Right cardiac atrium (tissue), 5 donors: ENCODE measurements around the gene OPTC. TPM values are rescaled to one million over a fixed set of nuclear protein-coding genes. Genes with fewer than 3 reads are reported as not detected.

Experiments
- ATAC-seq, 2 donors: fragments of 200-7000 bp; cut with Tn5 transposase; one replicate each; pipeline versions ENCODE4 v1.8.0 to v1.9.1; 2020; ENCODE audit warnings: moderate library complexity in 2 of 2, mild to moderate bottlenecking in 1 of 2
- DNase-seq, 3 donors: peaks; one replicate each; pipeline ENCODE4 v3.0.0-alpha.2; 2020
- H3K27ac ChIP-seq: one replicate; pipeline ENCODE4 v1.5.1; 2013; ENCODE audit warnings: mild to moderate bottlenecking, low read length, control low read depth, moderate library complexity
- H3K27me3 ChIP-seq: one replicate; pipeline ENCODE4 v1.6.1; 2013; ENCODE audit not compliant: control insufficient read depth, insufficient read depth
- H3K4me1 ChIP-seq: one replicate; pipeline ENCODE4 v1.6.1; 2013; ENCODE audit warnings: low read length; ENCODE audit not compliant: control insufficient read depth, insufficient read depth
- H3K4me3 ChIP-seq: one replicate; pipeline ENCODE4 v1.5.1; 2013; ENCODE audit warnings: low read length, control low read depth
- H3K9me3 ChIP-seq: one replicate; pipeline ENCODE4 v1.6.1; 2013; ENCODE audit warnings: low read length; ENCODE audit not compliant: control insufficient read depth
- whole genome bisulfite sequencing: extraction: QIAGEN DNeasy Blood & Tissue Kit; methylation state at CpG from one replicate; pipeline ENCODE4 v1.1.7; 2013; 5-methylcytosine and 5-hydroxymethylcytosine counted together
- intact Hi-C, 4 donors: fragments of 100-400 bp; cut with DNase I; formaldehyde crosslinking; loops; one replicate each; pipeline versions ENCODE4 v1.11.0 to v1.14.0; 2022 to 2023
- polyA plus RNA-seq: library from polyadenylated mRNA; stranded (reverse); fragments of 200-250 nt; gene quantifications from one replicate; pipeline ENCODE4 v1.2.3, GENCODE V29; 2013
- total RNA-seq, 4 donors: library from RNA; stranded (reverse); fragmentation: NEBNext Ultra II Directional; extraction: Animal tissue kit (Norgen Biotek cat#: 25700); gene quantifications; one replicate each; pipeline ENCODE4 v1.2.1, GENCODE V29; 2021
- donor health status: healthy with polysubstance abuse.
- donor health status: DM: no; HTN: yes; CAD: no.
- donor health status: DM: no; HTN: no; CAD: no.
- donor health status: DM: no; HTN: yes; CAD: no; lungs with severe emphysema.
- donor health status: DM: yes; HTN: yes; CAD: no.

The OPTC gene
- total and polyA plus RNA-seq, 5 donors: not detected

DNA sequence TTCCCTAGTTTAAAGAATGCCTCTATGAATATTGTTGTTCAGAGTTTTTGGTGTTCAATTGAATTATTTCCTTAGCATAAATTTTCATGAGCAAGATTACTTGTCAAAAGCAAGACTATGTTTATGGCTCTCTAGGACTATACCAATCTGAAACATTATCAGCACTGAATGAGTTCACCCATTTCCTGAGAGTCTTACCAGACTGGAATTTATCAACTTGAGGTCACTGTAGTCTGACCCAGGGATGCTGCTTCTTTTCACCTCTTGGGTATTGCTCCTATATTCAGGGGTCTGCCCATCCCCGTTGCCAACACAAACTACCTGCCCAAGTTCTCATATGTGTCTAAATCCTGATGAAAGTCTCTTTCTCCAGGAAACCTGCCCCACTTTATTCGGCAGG lies 42.6 kb downstream of the OPTC start:
- Histone ChIP-seq H3K27ac (no peak overlapping the region), H3K4me1 (peaks cover 5% of the 10 kb centered on the region), H3K4me3 (no peak overlapping the region), H3K27me3 (no peaks in the 10 kb centered on the region), H3K9me3 (no peaks in the 10 kb centered on the region)
- no peak for DNase-seq
- ATAC-seq: no peak
- intact Hi-C loops: no loop called here
- WGBS: 86% methylated on average over 2 of the region's 2 CpGs

GRCh38 chr1:203536980-203537455 lies 43.1 kb downstream of the OPTC start:
- H3K27me3 ChIP-seq: no peaks in the 10 kb centered on the region
- H3K27ac ChIP-seq: no peak overlapping the region
- H3K4me3 ChIP-seq: no peak overlapping the region
- ATAC-seq (peak in 1 of 2 donors; percentile 43), DNase-seq (no peak)
- 79% methylated on average over 3 of the region's 3 CpGs for WGBS
- no peaks in the 10 kb centered on the region for H3K9me3 ChIP-seq
- H3K4me1 ChIP-seq: peaks cover 5% of the 10 kb centered on the region
- intact Hi-C loops: no loop called here

- ATAC-seq (peak; percentile 63 to 70), DNase-seq (peak in 1 of 3 donors; percentile 38)
- Histone ChIP-seq H3K4me1 (peaks cover 5% of the 10 kb centered on the region), H3K9me3 (no peaks in the 10 kb centered on the region), H3K27ac (no peak overlapping the region), H3K4me3 (no peak overlapping the region), H3K27me3 (no peaks in the 10 kb centered on the region)
- intact Hi-C loops: no loop called here
- WGBS: 65% methylated on average over 5 of the region's 5 CpGs
These were observed 44.0 kb downstream of the OPTC start for GRCh38 chr1:203537806-203538464.

- 33% methylated on average over 1 of the region's 1 CpG for whole genome bisulfite sequencing
- Histone ChIP-seq H3K9me3 (no peaks in the 10 kb centered on the region), H3K27me3 (no peaks in the 10 kb centered on the region), H3K4me1 (peaks cover 5% of the 10 kb centered on the region), H3K4me3 (no peak overlapping the region), H3K27ac (no peak overlapping the region)
- DNase-seq (no peak), ATAC-seq (no peak)
- intact Hi-C loops: no loop called here
These were observed 44.8 kb downstream of the OPTC start for GRCh38 chr1:203538726-203539125.

- H3K27ac ChIP-seq: no peak overlapping the region
- DNase-seq: no peak
- WGBS: 94% methylated on average over 5 of the region's 5 CpGs
- H3K27me3 ChIP-seq: no peaks in the 10 kb centered on the region
- intact Hi-C loops: no loop called here
- H3K4me1 ChIP-seq: peaks cover 5% of the 10 kb centered on the region
- H3K4me3 ChIP-seq: no peak overlapping the region
- no peaks in the 10 kb centered on the region for H3K9me3 ChIP-seq
- no peak for ATAC-seq
These were observed 46.0 kb downstream of the OPTC start for GRCh38 chr1:203539831-203540546.

- ATAC-seq: no peak
These were observed 50.5 kb downstream of the OPTC start for GRCh38 chr1:203544485-203544884.

DNA sequence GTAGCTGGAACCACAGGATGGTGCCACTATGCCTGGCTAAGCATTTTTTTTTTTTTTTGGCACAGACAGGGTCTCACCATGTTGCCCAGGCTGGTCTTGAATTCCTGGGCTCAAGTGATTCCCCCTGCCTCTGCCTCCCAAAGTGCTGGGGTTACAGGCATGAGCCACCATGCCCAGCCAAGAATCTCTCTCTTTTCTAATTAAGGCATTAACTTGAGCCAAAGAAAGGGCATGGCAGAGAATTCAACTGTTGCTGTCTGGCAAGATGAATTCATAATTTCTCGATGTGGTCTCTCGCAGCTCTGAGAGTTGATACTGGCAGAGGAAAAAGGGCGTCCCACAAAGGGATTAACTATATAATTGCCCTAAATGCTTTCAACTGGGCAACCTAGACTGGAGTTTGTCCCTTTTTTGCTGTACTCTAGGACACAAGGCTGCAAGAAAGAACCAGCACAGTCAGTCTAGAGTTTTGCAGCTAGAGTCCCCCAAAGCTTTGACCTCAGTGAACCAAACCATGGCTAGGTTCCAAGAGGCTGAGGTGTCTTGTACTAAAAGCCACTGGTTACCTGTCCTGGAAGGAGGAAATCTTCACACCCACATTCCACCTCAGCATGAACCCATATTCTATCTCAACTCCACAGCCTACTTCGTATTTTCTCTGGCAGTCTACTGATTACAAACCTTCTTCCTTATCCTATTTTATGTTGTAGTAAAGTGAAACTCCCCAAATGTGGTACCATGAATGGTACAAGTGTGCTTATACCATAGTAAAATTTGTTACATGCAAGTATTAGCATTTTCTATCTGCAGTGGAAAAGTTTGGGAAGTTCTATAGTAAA lies 51.2 kb downstream of the OPTC start:
- H3K4me3 ChIP-seq: no peak overlapping the region
- 48% methylated on average over 4 of the region's 4 CpGs for WGBS
- H3K27ac ChIP-seq: no peak overlapping the region
- DNase-seq: no peak
- no peaks in the 10 kb centered on the region for H3K9me3 ChIP-seq
- intact Hi-C loops: no loop called here
- ATAC-seq: no peak
- no peaks in the 10 kb centered on the region for H3K4me1 ChIP-seq
- no peaks in the 10 kb centered on the region for H3K27me3 ChIP-seq

More at GRCh38 chr1:203544485-203544884, 50.5 kb downstream of the OPTC start:
- Histone ChIP-seq H3K4me3 (no peak overlapping the region), H3K27ac (no peak overlapping the region), H3K27me3 (no peaks in the 10 kb centered on the region), H3K4me1 (no peaks in the 10 kb centered on the region), H3K9me3 (no peaks in the 10 kb centered on the region)
- DNase-seq: no peak
- intact Hi-C loops: no loop called here
- WGBS: 66% methylated on average over 3 of the region's 3 CpGs

- 98% methylated on average over 1 of the region's 1 CpG for WGBS
- H3K4me3 ChIP-seq: no peak overlapping the region
- ATAC-seq (no peak), DNase-seq (no peak)
- no peaks in the 10 kb centered on the region for H3K27me3 ChIP-seq
- intact Hi-C loops: no loop called here
- no peak overlapping the region for H3K27ac ChIP-seq
- no peaks in the 10 kb centered on the region for H3K4me1 ChIP-seq
- H3K9me3 ChIP-seq: no peaks in the 10 kb centered on the region
These were observed 52.3 kb downstream of the OPTC start for GRCh38 chr1:203546274-203546673.

DNA sequence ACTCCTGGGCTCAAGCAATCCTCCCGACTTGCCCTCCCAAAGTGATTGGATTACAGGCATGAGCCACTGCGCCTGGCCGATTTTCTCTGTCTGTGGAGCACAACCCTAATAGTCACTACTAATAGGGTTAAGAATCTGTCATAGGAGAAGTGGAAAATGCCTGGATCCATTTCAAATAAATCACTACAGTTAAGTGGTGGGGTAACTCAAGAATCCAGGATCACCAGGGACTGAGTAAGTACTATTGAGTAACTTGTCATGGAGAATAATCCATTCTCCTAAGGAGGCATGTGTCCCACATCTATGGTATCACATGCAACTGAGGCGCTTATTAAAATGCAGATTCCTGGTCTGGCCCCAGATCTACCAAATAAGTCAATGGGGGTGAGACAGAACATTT lies 53.2 kb downstream of the OPTC start:
- H3K9me3 ChIP-seq: no peaks in the 10 kb centered on the region
- no peaks in the 10 kb centered on the region for H3K4me1 ChIP-seq
- intact Hi-C loops: no loop called here
- no peak for DNase-seq
- H3K4me3 ChIP-seq: no peak overlapping the region
- no peak overlapping the region for H3K27ac ChIP-seq
- no peak for ATAC-seq
- WGBS: 95% methylated on average over 4 of the region's 4 CpGs
- no peaks in the 10 kb centered on the region for H3K27me3 ChIP-seq

DNA sequence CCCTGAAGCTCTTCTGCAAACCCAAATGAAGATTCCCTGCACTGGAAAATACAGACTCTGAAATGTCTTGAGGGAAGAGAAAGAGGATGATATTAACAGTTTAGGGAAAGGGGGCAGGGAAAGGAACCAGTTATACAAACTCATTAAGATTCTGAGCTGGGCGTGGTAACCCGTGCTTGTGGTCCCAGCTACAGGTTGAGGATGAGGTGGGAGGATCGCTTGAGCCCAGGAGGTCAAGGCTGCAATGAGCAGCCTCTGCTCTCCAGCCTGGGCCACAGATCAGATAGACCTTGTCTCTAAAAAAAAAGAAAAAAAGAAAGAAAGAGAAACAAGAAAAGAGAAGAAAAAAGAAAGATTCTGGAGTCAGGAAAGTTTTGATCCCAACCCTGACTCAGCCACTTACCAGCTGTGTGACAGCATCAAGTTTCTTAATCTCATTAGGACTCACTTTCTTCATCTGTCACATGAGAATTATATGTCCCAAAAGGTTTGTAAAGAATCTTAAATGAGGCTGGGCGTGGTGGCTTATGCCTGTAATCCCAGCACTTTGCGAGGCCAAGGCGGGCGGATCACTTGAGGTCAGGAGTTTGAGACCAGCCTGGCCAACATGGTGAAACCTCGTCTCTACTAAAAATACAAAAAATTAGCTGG lies 53.9 kb downstream of the OPTC start:
- intact Hi-C loops: no loop called here
- Histone ChIP-seq H3K4me1 (no peaks in the 10 kb centered on the region), H3K4me3 (no peak overlapping the region), H3K27ac (no peak overlapping the region), H3K27me3 (no peaks in the 10 kb centered on the region), H3K9me3 (no peaks in the 10 kb centered on the region)
- no peak for DNase-seq
- WGBS: 91% methylated on average over 8 of the region's 8 CpGs
- no peak for ATAC-seq
